Loucy (cell line): Measurements from ENCODE around the gene PBX4.

Experiments used
- H2AFZ ChIP-seq: fragments of 200-600 bp; sonication (generic); 2 replicates; pipeline ENCODE4 v1.6.0; 2016; ENCODE audit warnings: antibody characterized with exemption, mild to moderate bottlenecking, low read length, moderate library complexity
- H3F3A ChIP-seq: fragments of 200-600 bp; 2 replicates; pipeline ENCODE4 v1.6.0; 2016; ENCODE audit warnings: antibody characterized with exemption, low read depth, mild to moderate bottlenecking
- H3K27me3 ChIP-seq: fragments of 200-600 bp; sonication (generic); 2 replicates; pipeline ENCODE4 v1.6.1; 2014; ENCODE audit warnings: low read length, mild to moderate bottlenecking; ENCODE audit not compliant: insufficient read depth, poor library complexity, severe bottlenecking
- H3K36me3 ChIP-seq: fragments of 200-600 bp; sonication (generic); 2 replicates; pipeline ENCODE4 v1.6.1; 2016; ENCODE audit warnings: low read length; ENCODE audit not compliant: insufficient read depth
- H3K4me1 ChIP-seq: fragments of 200-600 bp; sonication (generic); 2 replicates; pipeline ENCODE4 v1.5.1; 2014; ENCODE audit warnings: low read length, mild to moderate bottlenecking; ENCODE audit not compliant: insufficient read depth, poor library complexity, severe bottlenecking
- H3K4me2 ChIP-seq: fragments of 200-600 bp; sonication (generic); 2 replicates; pipeline ENCODE4 v1.6.0; 2014; ENCODE audit warnings: antibody characterized with exemption, low read length, low read depth, mild to moderate bottlenecking; ENCODE audit not compliant: poor library complexity, severe bottlenecking
- H3K4me3 ChIP-seq: fragments of 200-600 bp; sonication (generic); 2 replicates; pipeline ENCODE4 v1.5.1; 2014; ENCODE audit warnings: low read length, mild to moderate bottlenecking, mixed read lengths; ENCODE audit not compliant: poor library complexity, severe bottlenecking
- H3K79me2 ChIP-seq: fragments of 200-600 bp; sonication (generic); 2 replicates; pipeline ENCODE4 v1.6.1; 2014; ENCODE audit warnings: low read length; ENCODE audit not compliant: insufficient read depth
- H3K9ac ChIP-seq: fragments of 200-600 bp; sonication (generic); 2 replicates; pipeline ENCODE4 v1.6.0; 2014; ENCODE audit warnings: mild to moderate bottlenecking, low read depth, low read length, moderate library complexity; ENCODE audit not compliant: poor library complexity, severe bottlenecking
- H3K9me2 ChIP-seq: fragments of 200-600 bp; sonication (generic); replicated peaks from 2 replicates; pipeline ENCODE4 v1.6.1; 2016; ENCODE audit warnings: low read depth, low read length, mixed read lengths
- H3K9me3 ChIP-seq: fragments of 200-600 bp; sonication (generic); 2 replicates; pipeline ENCODE4 v1.6.1; 2014; ENCODE audit warnings: mild to moderate bottlenecking, antibody characterized with exemption, low read length, low read depth; ENCODE audit not compliant: insufficient read depth
- H4K20me1 ChIP-seq: fragments of 200-600 bp; sonication (generic); 2 replicates; pipeline ENCODE4 v1.6.0; 2014; ENCODE audit warnings: antibody characterized with exemption, low read length, mild to moderate bottlenecking; ENCODE audit not compliant: insufficient read depth, poor library complexity, severe bottlenecking
- CTCF ChIP-seq: fragments of 200-600 bp; sonication (generic); conservative IDR thresholded peaks from 2 replicates; pipeline ENCODE4 v1.5.1; 2014; ENCODE audit warnings: mild to moderate bottlenecking, antibody characterized with exemption, low read length
- EZH2phosphoT487 ChIP-seq: fragments of 200-600 bp; IDR thresholded peaks from 2 replicates; pipeline ENCODE4 v1.6.1; 2018; ENCODE audit warnings: antibody characterized with exemption, mild to moderate bottlenecking, moderate library complexity, borderline replicate concordance

PBX4 gene

GRCh38 chr19:19551853-19552192 lies 66.7 kb downstream of the PBX4 start:
- Histone ChIP-seq H3K4me1 (no peaks in the 10 kb centered on the region), H3K9me3 (no peaks in the 10 kb centered on the region), H4K20me1 (no peaks in the 10 kb centered on the region), H3K36me3 (no peaks in the 10 kb centered on the region), H3K4me3 (no peak overlapping the region), H3K27me3 (no peaks in the 10 kb centered on the region), H3K9ac (no peak overlapping the region), H3K9me2 (no peaks in the 10 kb centered on the region), H3F3A (no peaks in the 10 kb centered on the region), H2AFZ (no peak overlapping the region), H3K4me2 (no peak overlapping the region), H3K79me2 (no peaks in the 10 kb centered on the region)
- TF ChIP-seq EZH2phosphoT487 (no peak), CTCF (no peak)

DNA sequence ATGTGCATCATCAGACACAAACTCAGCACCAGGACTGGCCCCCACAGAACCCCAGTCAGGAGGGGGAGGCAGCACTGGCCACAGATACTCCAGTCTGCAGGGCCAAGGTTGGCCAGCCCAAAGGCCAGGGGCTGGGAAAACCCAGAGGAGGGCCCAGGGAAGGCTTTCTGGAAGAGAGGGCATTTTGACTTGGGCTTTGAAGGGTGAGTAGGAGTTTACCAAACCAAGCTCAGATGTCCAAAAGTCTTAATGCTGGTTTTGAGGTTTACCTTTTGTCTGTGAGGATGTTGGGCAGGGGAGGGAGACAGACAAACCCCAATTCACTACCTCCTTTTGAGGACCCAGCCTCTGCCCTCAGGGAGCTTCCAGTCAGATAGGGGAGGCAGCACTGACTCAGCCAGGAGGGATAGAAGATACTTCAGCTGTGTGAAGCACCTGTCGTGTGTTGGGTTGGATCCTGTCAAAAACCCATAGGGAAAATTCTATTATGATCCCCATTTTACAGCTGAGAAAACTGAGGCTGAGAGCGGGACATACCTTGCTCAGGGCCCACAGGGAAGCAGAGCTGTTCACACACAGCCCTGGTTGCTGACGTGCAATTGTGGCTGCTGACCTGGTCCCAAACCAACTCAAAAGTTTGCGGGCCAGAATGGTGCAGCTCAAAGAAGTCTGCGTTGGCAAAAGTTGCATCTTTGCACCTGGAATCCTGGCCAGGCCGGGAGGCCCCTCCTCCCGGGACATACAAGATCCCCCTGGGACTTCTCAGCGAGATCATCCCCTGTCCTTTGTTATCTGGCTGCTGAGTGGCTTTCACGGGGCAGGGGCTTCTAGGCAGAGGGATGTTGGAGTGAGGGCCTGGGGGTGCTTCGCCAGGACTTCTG lies 67.3 kb downstream of the PBX4 start:
- Histone ChIP-seq H3K79me2 (no peaks in the 10 kb centered on the region), H4K20me1 (no peaks in the 10 kb centered on the region), H2AFZ (no peak overlapping the region), H3K4me3 (no peak overlapping the region), H3K36me3 (no peaks in the 10 kb centered on the region), H3K4me2 (no peak overlapping the region), H3K9me2 (no peaks in the 10 kb centered on the region), H3K4me1 (no peaks in the 10 kb centered on the region), H3K9ac (no peak overlapping the region), H3F3A (no peaks in the 10 kb centered on the region), H3K27me3 (no peaks in the 10 kb centered on the region), H3K9me3 (no peaks in the 10 kb centered on the region)
- TF ChIP-seq EZH2phosphoT487 (no peak), CTCF (no peak)

DNA sequence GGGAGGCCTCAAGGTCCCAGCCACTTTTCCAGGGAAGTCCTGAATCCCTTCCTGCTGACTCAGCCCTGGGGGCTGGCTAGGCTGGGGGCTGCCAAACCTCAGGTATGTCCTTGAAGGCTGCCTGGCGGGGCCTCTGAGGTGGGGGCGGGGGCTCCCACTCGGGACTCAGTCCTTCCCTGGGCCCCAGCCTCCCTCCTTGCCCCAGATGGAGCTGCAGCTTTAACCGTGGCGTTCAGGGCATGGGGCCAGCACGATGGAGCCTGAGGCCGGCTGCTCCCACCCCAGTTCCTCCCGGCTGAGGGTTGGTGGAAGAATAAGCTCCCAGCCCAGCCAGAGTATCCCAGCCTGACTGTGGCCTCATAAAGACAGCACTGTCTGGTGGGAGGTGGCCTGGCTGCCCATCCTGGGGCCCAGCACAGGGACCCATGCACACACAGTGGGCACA lies 68.0 kb downstream of the PBX4 start:
- Histone ChIP-seq H3K4me2 (no peak overlapping the region), H3K27me3 (no peaks in the 10 kb centered on the region), H3F3A (no peaks in the 10 kb centered on the region), H3K9ac (no peak overlapping the region), H3K79me2 (no peaks in the 10 kb centered on the region), H3K4me1 (no peaks in the 10 kb centered on the region), H2AFZ (no peak overlapping the region), H3K9me3 (no peaks in the 10 kb centered on the region), H4K20me1 (no peaks in the 10 kb centered on the region), H3K36me3 (no peaks in the 10 kb centered on the region), H3K9me2 (no peaks in the 10 kb centered on the region), H3K4me3 (no peak overlapping the region)
- TF ChIP-seq CTCF (no peak), EZH2phosphoT487 (no peak)
